Skin of body (tissue), 2 donors: ENCODE data around the gene TMPRSS9. TPM values are rescaled to one million over a fixed set of nuclear protein-coding genes. Genes with fewer than 3 reads are reported as not detected.

Source experiments
- DNase-seq: peaks from one replicate; lab custom pipeline; 2025; lab: John Stamatoyannopoulos, UW
- total RNA-seq: library from RNA; depleted of rRNA; stranded (reverse); fragments of >200 nt; gene quantifications from one replicate; pipeline ENCODE4 v1.2.3, GENCODE V29; 2014

Gene TMPRSS9
- total RNA-seq, 1 donor from 2014 or later = 0.20 TPM

DNA sequence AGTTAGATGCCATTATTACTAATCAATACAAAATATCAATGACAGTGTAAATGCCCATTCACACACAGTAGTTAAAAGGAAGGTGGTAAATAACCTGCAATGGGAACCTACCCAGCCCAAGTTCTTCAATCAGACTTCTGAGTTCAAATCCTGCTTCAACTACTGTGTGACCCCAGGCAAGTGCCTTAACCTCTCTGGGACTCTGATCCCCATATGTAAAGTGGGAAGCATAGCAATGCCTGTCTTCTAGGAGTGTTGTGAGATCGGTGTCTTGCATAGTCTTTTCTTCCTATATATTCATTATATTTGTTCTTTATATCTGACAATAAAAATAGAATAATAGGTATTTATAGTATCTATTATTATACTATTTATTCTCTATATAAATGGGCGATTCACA lies 60.4 kb downstream of the TMPRSS9 start:
- DNase-seq = no peak

DNA sequence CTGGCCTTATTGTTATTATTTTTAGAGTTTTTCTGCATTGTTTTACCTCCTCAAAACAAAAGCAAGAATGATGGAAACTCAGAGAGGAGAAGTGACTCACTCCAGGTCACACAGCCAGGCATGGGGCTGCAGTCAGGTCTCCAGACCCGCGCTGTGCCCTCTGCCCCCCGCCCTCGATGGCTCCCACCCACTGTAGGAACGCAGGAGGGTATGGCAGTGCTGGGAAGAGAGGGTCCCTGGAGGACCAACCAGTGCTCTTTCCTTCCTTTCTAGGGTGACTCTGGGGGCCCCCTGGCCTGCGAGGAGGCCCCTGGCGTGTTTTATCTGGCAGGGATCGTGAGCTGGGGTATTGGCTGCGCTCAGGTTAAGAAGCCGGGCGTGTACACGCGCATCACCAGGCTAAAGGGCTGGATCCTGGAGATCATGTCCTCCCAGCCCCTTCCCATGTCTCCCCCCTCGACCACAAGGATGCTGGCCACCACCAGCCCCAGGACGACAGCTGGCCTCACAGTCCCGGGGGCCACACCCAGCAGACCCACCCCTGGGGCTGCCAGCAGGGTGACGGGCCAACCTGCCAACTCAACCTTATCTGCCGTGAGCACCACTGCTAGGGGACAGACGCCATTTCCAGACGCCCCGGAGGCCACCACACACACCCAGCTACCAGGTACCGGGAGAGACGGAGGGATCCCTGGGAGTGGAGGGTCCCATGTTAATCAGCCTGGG lies 61.7 kb downstream of the TMPRSS9 start:
- no peak for DNase-seq

DNA sequence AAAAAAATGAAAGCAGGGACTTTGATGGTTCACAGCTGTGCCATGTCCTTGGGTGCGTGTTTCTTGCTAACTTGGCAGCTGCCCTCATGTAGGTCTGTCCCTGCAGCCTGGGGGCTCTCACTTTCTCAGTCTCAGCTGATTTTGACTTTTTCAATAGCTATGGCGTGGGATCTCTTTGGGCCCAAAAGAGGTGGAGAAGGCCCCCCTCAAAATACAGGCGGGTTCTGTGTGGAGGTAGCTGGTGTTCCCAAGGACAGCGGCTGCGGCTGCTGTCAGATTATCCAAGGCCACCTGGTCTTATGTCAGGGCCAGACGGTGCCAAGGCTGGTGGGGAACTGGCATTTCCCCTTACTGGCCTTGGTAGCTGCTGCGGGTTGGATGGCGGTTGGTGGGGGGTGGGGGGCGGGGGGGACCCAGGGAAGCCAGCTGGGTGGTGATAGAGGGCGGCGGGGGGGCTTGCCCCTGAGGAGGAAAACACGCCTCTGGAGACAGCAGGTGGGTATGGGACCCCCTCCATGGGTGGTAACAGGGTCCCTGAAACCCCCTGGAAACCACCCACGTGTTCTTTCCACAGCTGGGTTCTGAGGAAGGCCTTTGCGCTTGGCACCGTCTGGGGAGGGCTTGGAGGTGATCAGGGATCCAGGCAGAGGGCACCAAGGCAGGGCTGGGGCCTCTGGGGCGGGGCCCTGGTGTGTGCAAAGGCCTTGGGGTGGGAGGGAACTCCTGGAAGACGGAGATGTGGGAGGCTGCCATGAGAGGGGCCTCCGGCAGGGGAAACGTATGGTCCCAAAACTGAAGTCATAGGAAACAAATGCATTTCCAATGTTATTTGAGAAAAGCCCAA lies 63.2 kb downstream of the TMPRSS9 start:
- DNase-seq = peak; percentile 65

DNA sequence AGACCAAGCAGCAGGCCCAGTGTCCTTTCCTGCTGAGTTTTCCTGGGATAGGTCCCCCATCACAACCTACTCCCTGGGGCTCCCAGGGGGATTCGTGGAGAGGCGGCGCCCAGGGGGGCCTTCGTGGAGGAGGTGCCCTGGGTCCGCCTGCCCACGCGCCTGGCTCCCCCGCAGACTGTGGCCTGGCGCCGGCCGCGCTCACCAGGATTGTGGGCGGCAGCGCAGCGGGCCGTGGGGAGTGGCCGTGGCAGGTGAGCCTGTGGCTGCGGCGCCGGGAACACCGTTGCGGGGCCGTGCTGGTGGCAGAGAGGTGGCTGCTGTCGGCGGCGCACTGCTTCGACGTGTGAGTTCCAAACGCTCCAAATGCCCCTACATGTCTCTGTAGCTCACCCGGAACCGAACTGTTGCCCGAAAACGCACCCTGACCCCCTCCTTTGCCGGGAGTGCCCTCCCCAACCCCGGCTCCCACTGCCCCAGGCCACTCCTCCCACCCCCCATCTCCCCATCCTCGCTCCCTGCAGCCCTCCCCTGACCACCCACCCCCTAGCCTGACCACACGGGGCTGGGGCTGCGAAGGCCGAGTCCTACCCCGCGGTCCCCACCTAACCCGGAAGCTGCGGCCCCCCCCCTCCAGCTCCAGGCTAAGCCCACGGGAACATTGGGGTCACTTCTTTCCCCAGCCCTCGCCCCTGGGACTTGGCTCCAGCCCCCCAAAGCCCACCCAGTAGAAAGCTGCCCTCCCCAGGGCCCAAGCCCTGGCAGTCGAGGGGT lies 64.0 kb downstream of the TMPRSS9 start:
- DNase-seq = no peak

DNA sequence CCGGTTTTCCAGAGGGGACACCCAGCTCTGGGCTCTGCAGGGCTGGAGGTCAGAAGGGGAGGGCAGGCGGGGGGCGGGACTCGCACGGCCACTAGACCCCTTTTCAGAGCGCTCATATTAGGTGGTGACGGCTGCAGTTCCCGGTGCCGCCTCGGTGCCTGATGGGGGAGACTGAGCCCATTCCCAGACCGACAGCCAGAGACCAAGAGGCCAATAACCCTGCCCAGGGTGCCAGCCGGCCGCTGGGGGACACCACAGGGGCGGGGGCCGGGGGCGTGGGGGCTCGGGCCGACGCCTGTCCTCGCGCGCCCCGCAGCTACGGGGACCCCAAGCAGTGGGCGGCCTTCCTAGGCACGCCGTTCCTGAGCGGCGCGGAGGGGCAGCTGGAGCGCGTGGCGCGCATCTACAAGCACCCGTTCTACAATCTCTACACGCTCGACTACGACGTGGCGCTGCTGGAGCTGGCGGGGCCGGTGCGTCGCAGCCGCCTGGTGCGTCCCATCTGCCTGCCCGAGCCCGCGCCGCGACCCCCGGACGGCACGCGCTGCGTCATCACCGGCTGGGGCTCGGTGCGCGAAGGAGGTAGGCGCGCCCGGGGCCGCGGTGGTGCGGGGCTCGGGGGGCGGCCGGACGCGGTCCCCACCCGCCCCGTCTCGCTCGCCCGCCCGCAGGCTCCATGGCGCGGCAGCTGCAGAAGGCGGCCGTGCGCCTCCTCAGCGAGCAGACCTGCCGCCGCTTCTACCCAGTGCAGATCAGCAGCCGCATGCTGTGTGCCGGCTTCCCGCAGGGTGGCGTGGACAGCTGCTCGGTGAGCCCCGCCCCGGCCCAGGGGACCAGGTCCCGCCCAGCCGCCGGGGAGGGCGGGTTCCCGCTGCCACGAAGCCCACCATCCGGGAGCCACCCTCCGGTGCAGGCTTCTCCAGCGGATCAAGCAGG lies 64.9 kb downstream of the TMPRSS9 start:
- DNase-seq = peak; percentile 30

DNA sequence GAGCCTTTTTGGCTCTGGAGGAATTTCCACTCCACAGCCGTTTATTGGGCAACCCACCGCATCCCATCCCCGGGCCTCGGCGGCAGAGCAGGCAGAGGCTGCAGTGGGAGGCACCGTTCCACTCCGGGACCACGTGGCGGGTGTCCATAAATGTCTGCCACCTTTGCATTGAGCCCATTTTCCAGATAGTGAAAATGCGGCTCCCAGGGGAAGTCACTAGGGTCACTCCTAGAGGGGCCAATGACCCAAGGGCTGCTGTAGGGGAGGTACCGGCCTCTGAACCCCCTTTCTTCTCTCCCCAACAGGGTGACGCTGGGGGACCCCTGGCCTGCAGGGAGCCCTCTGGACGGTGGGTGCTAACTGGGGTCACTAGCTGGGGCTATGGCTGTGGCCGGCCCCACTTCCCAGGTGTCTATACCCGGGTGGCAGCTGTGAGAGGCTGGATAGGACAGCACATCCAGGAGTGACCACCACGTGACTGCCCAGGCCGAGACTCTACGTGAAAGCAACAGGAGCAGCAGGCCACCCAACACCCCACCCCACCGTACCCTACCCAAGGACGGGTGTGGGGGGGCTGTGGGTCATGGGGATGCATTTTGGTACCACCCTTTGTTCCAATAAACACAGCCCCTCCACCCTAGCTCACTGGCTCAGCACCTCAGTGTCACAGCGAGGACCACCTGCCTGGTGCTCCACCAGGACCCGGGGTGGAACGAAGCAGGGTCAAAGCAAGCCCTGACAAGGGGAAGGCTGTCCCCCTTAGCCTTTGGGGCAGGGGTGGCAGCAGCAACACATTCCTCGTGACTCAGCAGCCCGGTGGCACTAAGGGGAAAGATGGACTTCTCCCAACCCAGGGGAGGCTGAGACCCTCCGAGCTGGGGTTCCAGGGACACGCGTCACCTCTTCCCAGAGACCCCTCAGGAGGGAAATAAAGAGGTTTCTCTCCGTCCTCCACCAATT lies 65.8 kb downstream of the TMPRSS9 start:
- DNase-seq = no peak

DNA sequence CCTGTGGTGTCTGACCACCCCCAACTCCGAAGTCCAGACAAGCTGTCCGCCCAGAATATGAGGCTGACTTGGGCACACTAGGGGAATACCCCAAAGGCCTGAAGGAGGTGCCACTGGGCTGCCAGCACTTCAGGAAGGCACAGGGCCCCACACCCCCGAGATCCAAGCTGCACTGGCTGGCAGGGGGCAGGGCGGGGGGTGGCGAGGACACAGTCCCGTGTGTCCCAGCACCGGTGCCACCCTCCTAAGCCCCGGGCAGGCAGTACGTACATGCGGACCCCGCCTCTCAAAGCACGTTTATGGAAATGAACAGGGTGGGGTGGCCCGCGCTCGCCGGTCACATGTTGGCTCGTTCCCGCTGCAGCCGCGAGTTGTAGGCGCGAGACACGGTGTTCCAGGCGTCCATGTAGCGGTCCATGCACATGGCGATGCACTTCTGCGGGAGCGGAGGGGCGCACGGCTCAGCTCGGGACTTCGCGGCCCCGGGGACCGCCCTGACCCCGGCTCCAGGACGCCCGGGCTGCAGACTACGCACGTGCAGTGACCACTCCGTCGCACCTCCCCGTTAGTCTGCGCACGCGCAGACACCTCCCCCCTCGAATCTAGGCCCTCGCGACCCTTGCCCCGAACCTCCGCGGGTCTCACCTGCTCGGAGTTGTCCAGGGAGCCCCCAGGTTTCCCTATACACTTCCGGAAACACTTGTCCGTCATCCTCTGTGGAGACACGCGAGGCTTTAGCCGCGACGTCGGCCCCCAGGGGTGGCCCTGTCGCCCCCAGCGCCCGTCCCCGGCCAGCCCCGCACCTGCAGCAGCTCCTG lies 66.8 kb downstream of the TMPRSS9 start:
- DNase-seq = no peak

DNA sequence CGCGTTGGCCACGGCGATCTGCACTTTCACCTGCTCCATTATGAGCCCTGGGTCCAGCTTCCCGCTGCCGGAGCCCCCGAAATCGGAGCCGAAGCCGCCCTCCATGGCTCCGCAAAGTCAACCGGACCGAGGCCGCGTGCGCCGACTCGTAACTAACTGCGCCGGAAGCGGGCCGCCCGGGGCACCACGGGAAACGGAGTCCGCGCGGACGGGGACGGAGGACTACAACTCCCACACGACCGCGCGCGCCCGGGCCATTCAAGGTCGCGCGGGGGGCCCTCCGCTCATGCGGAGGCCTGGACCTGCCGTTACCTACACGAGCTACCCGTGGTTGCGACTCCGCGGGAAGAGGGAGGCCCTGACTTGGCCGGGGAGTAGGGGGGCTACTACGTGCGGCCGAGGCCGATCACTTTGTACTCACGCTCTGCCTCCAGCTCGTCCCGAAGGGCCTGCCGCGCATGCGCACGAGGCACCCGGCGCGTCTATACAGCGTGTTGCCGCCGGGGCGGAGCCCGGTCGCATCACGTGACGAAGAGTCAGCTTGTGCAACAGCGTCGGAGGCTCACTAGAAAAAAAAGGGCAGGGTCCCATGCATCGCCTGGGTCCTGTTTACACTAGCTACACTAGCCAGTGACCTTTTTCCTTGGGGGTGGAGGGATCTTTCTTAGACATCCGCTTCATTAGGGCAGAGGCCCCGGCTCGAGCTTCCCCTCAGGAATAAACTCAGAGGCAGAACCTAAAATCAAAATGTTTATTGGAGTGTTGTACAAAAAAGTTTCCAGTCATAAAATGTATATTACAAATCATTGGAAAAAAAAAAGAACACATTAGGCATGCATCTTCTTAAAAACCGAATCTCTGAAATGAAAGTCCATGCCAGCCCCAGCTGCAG lies 67.6 kb downstream of the TMPRSS9 start, which contains the start of gene TIMM13:
TIMM13 (minus strand) TSS at position 158 of the 892 bp plus-strand sequence; CDS start at position 105, 53 bp downstream.
- DNase-seq = peak; percentile 95

DNA sequence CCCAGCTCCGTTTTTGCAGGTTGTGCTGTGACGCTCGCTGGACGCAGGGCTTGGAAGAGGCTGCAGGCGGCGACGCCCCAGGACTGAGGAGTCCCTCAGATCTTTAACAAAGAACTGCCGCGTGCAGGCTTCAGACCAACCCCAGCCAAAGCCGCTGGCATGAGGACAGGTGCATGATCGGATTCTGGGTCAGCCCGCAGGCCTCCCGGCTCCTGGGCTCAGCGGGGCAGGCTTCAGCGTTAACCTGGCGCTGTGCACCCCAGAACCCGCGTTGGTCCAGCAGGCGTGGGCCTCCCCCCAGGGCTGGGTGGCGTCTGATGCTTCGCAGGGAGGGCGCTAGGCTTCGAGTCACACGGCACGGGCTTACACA lies 68.2 kb downstream of the TMPRSS9 start:
- DNase-seq = no peak

DNA sequence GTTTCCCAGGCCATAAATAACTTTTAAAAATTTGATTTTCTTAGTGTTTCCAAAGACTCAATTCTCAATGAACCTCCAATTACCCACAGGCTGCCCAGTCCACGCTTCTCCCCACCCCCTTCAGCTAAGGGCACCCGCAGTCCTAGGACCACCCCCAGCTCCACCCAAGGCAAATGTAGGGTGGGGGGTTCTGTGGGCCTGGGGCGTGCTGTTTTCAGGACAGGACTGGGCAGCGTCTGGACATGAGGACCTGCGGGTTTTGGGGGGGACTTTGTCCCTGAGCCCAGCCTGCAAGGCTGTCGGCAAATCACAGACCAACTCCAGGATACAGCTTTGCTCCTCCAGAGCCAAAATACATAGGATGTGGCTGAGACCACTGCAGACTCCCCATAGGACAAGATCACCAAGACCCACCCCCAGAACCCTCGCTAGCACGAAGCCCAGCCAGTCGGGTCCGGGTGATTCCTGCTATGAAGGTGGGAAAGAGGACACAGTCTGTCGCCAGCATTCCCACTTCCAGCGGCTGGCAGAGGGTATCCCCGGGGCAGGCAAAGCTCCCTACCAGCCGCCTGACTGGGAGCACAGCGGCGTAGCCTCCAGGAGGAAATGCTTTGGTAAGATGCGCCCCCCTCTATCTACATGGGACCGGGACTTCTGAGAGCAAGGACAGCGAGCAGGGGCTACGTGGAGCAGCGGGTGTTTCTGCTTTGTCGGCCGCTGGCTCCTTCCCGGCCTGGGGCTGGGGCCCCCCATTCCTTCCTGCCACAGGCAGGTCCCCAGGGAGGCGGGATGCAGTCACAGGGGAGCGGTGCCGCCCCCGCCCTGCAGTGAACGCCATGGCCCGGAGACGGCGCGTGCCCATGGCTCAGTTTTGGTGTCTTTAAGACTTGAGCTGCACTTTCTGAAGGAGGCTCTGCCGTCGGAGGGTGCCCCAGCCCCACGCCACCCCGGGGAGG lies 69.0 kb downstream of the TMPRSS9 start:
- no peak for DNase-seq

DNA sequence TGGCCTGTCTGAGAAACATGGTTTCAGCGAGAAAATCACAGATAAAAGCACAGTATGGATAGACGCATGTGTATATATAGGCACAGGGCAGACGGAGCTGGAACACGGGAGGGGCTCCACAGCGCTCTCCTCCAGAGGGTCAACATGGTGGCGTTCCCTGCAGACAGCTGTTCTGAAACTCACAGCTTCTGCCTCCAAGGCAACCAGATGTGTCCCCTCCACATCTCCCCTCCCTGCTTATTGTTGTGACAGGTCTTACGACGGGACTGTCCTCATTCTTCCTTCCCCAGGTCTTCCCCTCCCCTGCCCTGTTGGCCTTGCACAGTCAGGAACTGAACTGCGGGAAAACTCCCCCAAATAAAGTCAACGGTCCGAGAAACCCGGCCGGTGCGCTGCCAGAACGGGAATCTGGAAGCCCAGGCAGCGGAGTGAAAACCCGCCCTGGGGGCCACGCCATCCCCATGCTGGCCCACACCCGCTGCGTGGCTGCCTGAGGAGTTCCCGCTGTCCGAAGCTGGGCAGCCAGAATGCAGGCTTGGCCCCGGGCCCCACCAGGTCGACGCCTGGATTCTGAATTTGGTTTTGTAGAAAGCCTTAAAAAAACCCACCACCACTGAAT lies 70.0 kb downstream of the TMPRSS9 start:
- no peak for DNase-seq

DNA sequence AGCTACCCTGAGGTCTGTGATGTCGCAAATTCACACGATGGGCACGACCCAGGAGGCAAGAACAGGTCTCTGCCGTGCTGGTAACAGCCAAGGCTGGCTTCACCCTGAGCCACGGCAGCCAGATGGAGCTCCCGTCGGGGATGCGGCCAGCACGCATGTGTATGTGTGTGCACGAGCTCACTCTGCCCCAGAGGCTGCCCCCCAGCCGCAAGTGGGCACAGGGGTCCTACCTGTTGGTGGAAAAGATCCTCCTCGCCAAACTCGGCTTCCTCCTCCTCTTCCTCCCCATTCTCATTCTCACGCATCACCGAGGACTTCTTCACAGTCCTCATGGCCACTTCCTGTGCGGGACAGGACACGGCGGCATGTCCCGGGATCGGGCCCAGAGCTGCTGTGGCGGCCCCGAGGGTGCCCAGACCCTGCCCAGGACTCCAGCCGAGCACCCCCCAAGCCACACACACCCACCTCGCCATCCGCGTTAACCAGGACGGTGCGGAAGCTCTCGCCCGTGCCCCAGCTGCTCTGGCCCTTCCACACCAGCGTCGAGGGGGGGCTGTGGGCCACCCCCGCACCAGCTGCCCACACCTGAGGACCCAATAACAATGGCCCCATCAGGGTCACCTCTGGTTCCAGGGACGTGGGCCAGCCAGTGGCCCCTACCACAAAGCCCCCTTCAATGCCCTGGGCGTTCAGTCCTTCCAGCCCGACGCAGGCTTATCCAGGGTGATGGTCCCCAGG lies 71.4 kb downstream of the TMPRSS9 start:
- DNase-seq = no peak

DNA sequence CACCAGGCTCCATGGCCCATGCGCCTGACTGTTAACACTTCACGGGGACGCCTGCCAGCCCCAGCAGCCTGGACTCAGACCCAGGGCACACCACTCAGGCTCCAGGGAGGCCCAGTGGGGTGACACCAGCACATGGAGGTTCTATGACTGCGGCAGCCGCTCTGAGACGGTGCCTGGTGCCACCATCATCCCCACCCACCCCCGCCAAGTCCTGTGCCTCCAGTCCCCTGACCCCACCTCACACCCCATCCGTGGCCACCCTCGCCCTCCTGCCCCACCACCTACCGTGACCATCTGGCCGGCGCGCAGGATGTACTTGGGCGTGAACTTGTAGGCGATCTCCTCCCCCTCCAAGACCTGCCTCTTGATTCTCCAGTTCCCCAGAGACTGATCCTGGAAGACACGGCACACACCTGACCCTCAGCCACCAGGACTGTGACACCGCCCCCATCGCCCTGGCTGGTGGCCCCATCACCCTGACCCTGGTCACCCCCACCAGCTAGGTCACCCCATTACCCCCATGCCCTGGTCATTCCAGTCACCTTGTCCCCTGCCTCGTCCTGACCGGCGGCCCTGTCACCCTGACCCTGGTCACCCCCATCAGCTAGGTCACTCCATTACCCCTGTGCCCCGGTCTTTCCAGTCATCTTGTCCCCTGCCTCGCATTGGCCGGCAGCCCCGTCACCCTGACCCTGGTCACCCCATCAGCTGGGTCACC lies 72.2 kb downstream of the TMPRSS9 start:
- no peak for DNase-seq

DNA sequence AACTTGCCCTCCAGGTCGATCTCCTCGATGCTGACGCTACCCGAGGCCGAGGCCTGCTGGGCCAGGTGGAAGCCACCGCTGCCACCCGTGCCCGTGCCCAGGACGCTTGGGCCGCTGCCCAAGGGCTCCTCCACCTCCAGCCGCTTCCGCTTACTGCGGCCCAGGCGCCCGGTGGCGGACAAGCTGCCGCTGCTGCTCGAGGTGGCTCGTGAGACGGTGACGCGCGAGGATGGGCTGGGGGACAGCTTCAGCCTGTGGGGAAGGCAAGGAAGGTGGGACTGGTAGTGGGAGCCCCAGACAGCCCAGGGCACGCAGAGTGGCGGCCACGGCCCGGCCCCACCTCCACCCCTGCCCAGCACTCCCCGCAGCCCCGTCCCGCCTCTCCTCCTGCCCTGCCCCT lies 73.8 kb downstream of the TMPRSS9 start:
- no peak for DNase-seq

DNA sequence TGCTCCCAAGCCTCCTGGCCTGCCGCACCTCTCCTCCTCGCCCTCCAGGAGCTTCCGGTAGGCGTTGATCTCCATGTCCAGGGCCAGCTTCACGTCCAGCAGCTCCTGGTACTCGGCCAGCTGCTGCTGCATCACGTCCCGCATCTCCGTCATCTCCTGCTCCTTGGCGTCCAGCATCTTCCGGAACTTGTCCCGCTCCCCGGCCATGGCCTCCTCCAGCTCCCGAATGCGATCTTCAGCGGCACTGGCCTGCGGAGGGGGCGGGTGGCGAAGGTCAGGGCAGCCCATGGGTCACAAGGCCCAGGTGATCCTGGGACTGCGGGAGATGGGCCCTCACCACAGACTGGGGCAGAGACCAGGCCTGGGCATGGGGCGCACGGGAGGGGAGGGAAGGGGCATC lies 74.2 kb downstream of the TMPRSS9 start:
- no peak for DNase-seq
